Medulla oblongata (tissue), 1 donor: ENCODE results near the gene TVP23C.

Experiments
- DNase-seq: peaks from one replicate; pipeline ENCODE4 v3.0.0-alpha.2; 2015; ENCODE audit errors: extremely low spot score

Gene TVP23C

DNA sequence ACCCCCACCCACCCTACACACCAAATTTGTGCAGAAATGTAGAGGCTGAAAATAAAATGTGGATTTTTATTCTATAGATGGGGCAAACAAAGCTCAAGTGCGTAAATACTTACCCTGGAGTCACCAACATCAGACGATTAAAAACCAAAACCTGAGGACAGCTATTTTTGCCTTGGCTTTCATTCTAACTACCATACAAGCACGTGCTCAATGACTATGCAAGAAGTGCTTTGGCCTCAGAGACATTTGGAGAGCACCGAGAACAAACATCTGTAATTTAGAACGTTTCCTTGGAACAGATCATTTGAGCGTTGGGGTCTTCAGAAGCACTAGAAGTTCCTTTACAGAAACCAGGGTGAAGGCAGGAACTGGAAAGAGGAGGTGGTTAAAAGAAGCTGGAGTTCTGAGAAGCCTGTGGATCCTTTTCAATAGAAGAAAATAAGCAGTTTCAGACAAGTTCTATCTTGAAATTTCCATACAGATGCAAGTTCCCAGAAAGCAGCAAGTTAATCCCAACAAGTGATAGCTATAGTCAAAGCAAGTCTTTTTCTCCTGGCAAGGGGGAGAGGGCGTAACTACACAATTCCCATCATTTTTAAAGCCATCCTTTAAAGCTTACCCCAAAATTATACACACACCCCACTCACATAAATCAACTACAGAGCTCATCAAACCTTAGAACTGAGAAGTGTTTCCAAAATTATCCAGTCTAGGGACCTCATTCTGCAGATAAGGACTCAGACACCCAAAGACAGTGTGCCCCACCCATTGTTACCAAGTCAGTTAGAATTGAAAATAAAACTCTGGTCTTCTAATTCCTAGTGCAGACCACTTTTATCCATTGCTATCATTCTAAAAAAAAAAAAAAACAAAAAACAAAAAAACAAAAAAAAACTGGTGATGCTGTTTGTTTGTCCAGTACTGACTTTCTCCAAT lies 66.3 kb downstream of the TVP23C start:
- no peak for DNase-seq

DNA sequence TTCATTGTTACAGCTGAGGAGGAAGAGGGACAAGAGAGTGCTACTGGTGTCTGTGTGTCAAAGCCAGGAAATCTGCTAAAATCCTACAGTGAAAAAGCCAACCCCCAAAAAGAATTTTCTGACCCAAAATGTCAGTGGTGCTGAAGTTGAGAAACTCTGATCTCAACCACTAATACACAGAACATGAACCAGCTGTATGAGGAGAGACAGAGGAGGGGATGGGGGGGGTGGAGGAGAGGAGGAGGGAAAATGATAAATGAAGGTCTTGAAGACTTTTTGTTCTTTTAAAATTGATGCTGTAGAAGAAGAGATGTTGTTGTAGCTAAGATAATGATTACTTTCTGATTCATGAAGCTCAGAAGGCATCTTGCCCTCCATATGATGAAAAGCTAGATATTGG lies 68.5 kb downstream of the TVP23C start:
- DNase-seq, result no peak

DNA sequence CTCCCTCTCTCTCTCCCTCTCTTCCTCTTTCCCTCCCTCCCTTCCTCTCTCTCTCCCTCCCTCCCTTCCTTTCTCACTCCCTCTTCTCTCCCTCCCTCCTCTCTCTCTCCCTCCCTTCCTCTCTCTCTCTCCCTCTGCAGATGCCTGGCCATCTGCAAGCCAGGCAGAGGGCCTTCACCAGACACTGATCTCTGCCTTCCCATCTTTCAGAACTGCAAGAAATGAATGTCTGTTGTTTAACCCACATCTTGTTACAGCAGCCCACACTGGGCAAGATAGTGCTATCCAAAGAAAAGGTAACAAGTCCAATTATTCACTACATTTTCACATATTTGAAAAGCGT lies 69.6 kb downstream of the TVP23C start:
- no peak for DNase-seq

GRCh38 chr17:15492791-15493692 lies 70.2 kb downstream of the TVP23C start:
- no peak for DNase-seq

DNA sequence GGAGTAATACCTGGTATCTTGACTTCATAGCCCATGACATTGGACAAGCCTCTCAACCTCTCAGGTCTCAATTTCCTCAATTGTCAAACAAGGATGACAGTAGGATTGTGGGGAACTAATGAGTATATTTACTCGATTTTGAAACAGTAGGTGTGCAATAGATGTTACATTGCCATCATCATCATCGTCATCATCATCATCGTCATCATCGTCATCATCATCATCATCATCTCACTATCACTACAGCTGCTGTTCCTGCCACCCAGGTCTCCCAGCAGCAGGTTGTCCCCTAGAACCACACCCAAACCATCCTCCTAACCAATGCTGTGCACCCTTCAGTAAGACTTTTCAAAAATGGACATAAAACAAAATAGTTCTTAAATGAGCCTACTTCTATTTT lies 71.1 kb downstream of the TVP23C start:
- DNase-seq, result no peak

- DNase-seq, result peak; percentile 89
These were observed 72.5 kb downstream of the TVP23C start for GRCh38 chr17:15490634-15491261.

DNA sequence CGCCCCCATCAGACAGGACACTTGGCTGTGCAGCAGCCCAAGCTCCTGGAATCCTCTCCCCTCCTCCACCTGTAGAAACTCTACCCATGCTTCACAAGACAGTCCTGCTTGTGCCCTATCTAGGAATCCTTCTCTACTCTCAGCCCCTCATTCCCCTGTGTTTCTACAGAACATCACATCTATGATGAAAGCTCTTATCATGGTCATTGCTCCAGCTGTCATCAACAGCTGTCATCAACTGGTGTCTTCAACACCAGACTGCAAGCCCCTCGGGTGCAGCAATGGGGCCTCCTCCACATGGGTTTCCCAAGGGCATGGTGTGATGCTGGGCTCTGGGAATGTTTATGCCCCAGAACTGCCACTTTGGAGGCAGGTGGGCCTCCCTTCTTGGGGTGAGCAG lies 74.7 kb downstream of the TVP23C start:
- no peak for DNase-seq

DNA sequence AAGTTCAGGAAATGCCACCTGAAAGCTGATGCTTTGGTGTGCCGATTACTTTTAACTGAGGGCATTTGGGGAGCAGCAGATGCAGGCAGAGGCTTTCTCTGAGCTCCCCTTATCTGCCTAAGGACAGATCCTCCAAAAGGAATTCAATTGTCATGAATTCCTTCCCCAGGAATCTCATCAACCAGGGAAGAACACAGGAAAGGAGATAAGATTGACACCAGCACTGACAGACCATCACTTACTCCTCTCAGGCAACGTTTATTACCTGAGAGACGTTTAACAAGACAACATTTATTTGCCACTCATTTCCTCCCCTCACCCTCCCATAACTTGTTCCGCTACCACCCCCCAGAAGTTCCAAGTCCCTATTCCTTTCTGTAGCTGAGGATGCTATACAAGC lies 78.2 kb downstream of the TVP23C start:
- DNase-seq, result no peak

DNA sequence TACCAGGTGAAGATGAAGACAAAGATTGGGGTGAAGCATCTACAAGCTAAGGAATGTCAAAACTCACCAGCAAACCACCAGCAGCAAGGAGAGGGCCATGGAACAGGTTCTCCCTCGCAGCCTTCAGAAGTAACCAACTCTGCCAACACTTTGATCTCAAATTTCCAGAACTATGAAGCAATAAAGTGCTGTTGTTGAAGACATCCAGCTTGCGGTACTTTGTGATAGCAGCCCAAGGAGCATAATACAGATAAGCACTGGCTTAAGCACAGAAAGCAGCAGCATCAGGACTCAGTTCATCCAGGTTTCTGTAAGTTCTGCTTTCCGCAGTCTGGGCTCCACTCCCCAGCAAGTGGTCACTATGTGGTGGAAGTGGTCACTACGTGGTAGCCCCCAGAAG lies 79.9 kb downstream of the TVP23C start:
- no peak for DNase-seq

DNA sequence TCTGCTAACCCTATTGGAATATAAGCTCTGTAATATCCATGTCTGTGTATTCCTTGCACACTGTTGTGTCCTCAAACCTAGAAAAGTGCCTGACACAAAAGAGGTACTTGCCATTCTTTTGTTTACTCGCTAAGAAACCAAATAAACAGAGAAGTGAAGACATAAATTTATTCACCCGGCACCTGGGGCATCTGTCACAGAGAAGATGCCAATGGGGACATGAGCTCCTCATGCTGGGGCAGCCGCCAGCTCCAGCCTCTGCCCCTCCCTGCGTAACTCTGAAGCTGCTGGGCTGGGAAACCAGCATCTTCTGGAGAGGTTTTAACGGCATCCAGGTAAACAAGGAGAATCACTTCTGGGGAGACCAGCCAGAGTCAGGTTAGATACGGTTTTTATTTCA lies 80.8 kb downstream of the TVP23C start:
- DNase-seq, result no peak

GRCh38 chr17:15481481-15481880 lies 81.8 kb downstream of the TVP23C start:
- no peak for DNase-seq

GRCh38 chr17:15480204-15480603 lies 83.1 kb downstream of the TVP23C start:
- no peak for DNase-seq

GRCh38 chr17:15479703-15480102 lies 83.6 kb downstream of the TVP23C start:
- no peak for DNase-seq

- DNase-seq, result no peak
These were observed 84.4 kb downstream of the TVP23C start for GRCh38 chr17:15478845-15479244.

GRCh38 chr17:15475631-15476354 lies 87.5 kb downstream of the TVP23C start:
- no peak for DNase-seq

DNA sequence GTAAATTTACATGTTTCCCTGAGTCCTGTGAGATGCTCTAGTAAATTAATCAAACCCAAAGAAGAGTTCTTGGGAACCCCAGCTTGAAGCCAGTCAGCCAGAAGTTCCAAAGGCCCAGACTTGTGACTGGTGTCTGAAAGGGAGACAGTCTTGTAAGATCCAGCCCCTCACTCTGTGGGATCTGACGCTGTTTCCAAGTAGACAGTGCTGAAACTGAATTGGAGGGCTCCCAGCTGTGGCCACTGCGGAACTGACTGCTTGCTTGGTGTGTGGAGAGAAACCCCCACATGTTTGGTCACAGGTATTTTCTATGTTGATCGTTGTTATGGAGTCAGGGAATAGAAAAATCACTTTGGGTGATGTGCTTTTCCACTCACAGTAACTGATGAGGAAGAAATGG lies 90.4 kb downstream of the TVP23C start:
- no peak for DNase-seq

DNA sequence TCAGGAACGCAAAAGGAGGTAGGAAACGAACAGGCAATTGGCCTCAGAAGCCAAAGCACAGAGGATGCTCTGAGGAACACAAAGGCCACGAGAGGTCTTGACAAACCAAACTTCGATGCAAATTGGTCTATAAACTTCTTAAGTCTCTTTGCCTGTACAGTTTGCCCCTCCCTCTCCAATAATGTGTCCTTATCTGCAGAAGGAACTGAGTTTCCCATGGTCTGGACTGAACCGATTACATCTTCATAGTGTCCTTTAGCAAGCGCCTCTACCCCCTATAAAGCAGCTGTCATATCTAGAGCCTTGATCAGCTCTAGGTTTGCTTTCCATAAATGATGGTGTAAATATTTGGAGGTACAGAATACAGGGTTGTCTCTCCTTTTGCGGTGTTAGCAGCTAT lies 92.7 kb downstream of the TVP23C start:
- DNase-seq, result no peak

GRCh38 chr17:15469260-15469659 lies 94.0 kb downstream of the TVP23C start:
- DNase-seq, result no peak

DNA sequence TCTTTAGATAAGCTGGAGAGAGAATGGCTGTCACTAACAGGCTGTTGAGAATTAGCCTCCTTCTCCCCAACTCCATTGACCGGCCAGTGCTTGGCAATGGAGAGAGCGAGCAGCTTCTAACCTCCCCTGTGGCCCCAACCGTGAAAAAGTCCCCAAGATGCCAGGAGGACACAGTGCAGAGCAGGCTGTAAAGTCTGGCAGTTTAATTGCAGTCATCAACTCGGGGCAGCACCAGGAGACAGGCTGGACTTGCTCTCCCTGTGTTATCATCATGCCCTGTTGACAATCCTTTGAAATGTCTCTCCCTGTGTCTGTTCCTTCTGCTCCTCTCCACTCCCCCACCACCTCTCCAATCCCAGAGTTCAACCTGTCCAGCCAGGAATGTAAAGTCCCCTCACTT lies 95.2 kb downstream of the TVP23C start:
- DNase-seq, result no peak

- DNase-seq, result no peak
These were observed 95.7 kb downstream of the TVP23C start, which contains the start of gene CDRT4 for GRCh38 chr17:15467592-15467991. TSS of gene CDRT4 (minus strand) at chr17:15467621. CDS start at chr17:15440238, 27,383 bp downstream.

DNA sequence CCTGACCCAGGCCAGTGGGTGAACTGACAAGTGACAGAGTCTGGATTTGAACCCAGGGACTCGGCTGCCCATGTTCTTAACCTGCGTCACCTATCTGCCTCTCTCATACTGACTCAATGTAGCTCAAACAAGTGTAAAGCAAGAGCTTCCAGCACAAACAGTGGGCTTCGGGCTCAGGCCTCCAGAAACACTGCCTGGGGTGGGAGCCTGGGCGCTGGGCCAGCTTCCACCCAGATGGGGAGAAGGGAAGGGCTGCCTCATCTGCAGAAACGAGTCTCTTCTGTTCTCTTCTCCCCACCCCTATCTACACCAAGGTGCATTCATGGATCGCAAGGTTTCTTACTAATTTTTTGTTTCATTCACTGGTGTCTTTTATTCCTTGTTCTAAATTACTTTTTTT lies 97.2 kb downstream of the TVP23C start:
- no peak for DNase-seq
